ENCODE data around the gene FBRSL1.

The FBRSL1 gene

GRCh38 chr12:132508860-132509732, 19.1 kb downstream of the FBRSL1 start:
- peak; percentile 69 for FAIRE-seq
- no peak for DNase-seq (ENCODE audit: low spot score)

- FAIRE-seq (no peak), DNase-seq (ENCODE audit: low spot score) (no peak)
These were observed 20.3 kb downstream of the FBRSL1 start for GRCh38 chr12:132510111-132510724.

- FAIRE-seq (peak; percentile 37), DNase-seq (ENCODE audit: low spot score) (no peak)
These were observed 21.0 kb downstream of the FBRSL1 start for GRCh38 chr12:132510746-132511477.

- no peak for FAIRE-seq
- no peak for DNase-seq (ENCODE audit: low spot score)
These were observed 21.7 kb downstream of the FBRSL1 start for GRCh38 chr12:132511516-132512196.

GRCh38 chr12:132512197-132513069, 22.5 kb downstream of the FBRSL1 start:
- no peak for FAIRE-seq

GRCh38 chr12:132513070-132513398, 23.1 kb downstream of the FBRSL1 start:
- DNase-seq (ENCODE audit: low spot score) (no peak), FAIRE-seq (no peak)

More at GRCh38 chr12:132512197-132513069, 22.5 kb downstream of the FBRSL1 start:
- DNase-seq (ENCODE audit: low spot score) = no peak

GRCh38 chr12:132513458-132514135, 23.6 kb downstream of the FBRSL1 start:
- DNase-seq (ENCODE audit: low spot score) = no peak
- FAIRE-seq = no peak

GRCh38 chr12:132514216-132514820, 24.4 kb downstream of the FBRSL1 start:
- no peak for FAIRE-seq
- DNase-seq (ENCODE audit: low spot score) = no peak

- no peak for DNase-seq (ENCODE audit: low spot score)
- no peak for FAIRE-seq
These were observed 24.9 kb downstream of the FBRSL1 start for GRCh38 chr12:132514838-132515237.

GRCh38 chr12:132516095-132517012, 26.4 kb downstream of the FBRSL1 start:
- DNase-seq (ENCODE audit: low spot score) (no peak), FAIRE-seq (no peak)

GRCh38 chr12:132517013-132517739, 27.2 kb downstream of the FBRSL1 start:
- no peak for FAIRE-seq
- DNase-seq (ENCODE audit: low spot score) = no peak

- FAIRE-seq (no peak), DNase-seq (ENCODE audit: low spot score) (no peak)
These were observed 27.8 kb downstream of the FBRSL1 start for GRCh38 chr12:132517740-132518100.

- DNase-seq (ENCODE audit: low spot score) (no peak), FAIRE-seq (peak; percentile 62)
These were observed 28.5 kb downstream of the FBRSL1 start for GRCh38 chr12:132518354-132518992.

GRCh38 chr12:132520421-132521199, 30.7 kb downstream of the FBRSL1 start:
- DNase-seq (ENCODE audit: low spot score) (no peak), FAIRE-seq (no peak)

- DNase-seq (ENCODE audit: low spot score) = no peak
- no peak for FAIRE-seq
These were observed 31.2 kb downstream of the FBRSL1 start for GRCh38 chr12:132521200-132521580.

GRCh38 chr12:132521712-132522292, 31.9 kb downstream of the FBRSL1 start:
- no peak for FAIRE-seq
- no peak for DNase-seq (ENCODE audit: low spot score)
